HUES64 (cell line): ENCODE measurements around the gene STXBP2. TPM values are rescaled to one million over a fixed set of nuclear protein-coding genes. Genes with fewer than 3 reads are reported as not detected.

ENCODE experiments used
- H3K27ac ChIP-seq: 2 replicates; pipeline ENCODE4 v1.7.0; 2013; ENCODE audit warnings: low read depth, low read length, inconsistent platforms
- H3K27me3 ChIP-seq: 2 replicates; pipeline ENCODE4 v1.6.1; 2013; ENCODE audit warnings: mild to moderate bottlenecking, low read length; ENCODE audit not compliant: insufficient read depth
- H3K36me3 ChIP-seq: 2 replicates; pipeline ENCODE4 v1.6.1; 2013; ENCODE audit warnings: mild to moderate bottlenecking, low read length; ENCODE audit not compliant: insufficient read depth
- H3K4me1 ChIP-seq: 2 replicates; pipeline ENCODE4 v1.6.1; 2013; ENCODE audit warnings: mild to moderate bottlenecking, low read length, moderate library complexity; ENCODE audit not compliant: insufficient read depth
- H3K4me3 ChIP-seq: 2 replicates; pipeline ENCODE4 v1.5.1; 2013; ENCODE audit warnings: mild to moderate bottlenecking, low read length, moderate library complexity
- H3K9ac ChIP-seq: 2 replicates; pipeline ENCODE4 v1.6.1; 2013; ENCODE audit warnings: mild to moderate bottlenecking, low read depth, low read length
- H3K9me3 ChIP-seq: 2 replicates; pipeline ENCODE4 v1.6.1; 2013; ENCODE audit warnings: low read depth, low read length; ENCODE audit not compliant: insufficient read depth
- WGBS: fragments of 150-250, 120-280 bp; methylation state at CpG from one replicate; pipeline ENCODE4 v1.1.7; 2013; ENCODE audit warnings: missing lambda C conversion rate; 5-methylcytosine and 5-hydroxymethylcytosine counted together
- polyA plus RNA-seq, 2 experiments: library from polyadenylated mRNA; stranded (reverse); fragments of 50-300 nt; gene quantifications; one replicate each; pipeline ENCODE4 v1.2.3, GENCODE V29; 2013

Gene STXBP2
- 33.4 TPM for polyA plus RNA-seq (2013, experiment 1 of 2)
- 34.7 TPM for polyA plus RNA-seq (2013, experiment 2 of 2)

DNA sequence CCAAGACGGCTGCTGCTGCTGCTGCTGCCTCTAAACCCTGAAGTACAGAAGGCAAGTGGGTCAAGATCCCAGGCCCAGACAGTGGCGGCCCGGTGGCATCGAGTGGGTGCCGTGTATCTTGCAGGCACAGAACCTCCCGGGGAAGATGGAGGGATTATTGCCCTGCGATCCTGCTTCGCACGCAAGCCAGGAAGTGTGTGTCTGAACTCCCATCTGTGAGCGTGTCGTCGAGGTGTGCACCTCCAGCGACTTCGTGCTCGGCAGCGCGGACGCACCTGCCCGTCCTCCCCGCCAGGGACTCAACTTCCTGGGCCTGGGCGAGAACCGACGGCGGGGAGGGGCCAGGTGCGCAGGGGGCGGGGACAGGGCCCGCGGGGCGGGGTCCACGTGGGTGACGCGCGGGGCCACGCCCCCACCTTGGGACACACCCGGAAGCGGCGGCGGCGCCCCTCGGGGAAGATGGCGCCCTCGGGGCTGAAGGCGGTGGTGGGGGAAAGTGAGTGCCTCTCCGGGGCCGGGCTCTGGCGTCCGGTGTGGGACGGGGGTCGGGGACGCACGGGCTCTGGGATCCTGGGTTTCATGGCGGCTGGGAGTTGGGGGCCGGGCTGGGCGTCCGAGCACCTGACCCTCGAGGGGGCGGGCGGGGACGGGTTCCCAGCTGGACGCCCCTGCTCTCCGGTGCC lies at the start of gene STXBP2:
STXBP2 (plus strand) TSS at position 420 of the 683 bp plus-strand sequence; CDS start at position 460, 40 bp downstream.
- Histone ChIP-seq H3K9ac (peak within 1 kb of the TSS; percentile 71), H3K27ac (peak within 1 kb of the TSS; percentile 25; the same call in 1 of the 2 replicates), H3K4me3 (peak within 1 kb of the TSS; percentile 82), H3K36me3 (peaks cover 2% of the 10 kb centered on the region; the same call in 1 of the 2 replicates), H3K4me1 (no peaks in the 10 kb centered on the region), H3K27me3 (peaks cover 22% of the 10 kb centered on the region), H3K9me3 (no peaks in the 10 kb centered on the region)
- 10% methylated on average over 61 of the region's 61 CpGs for whole genome bisulfite sequencing

DNA sequence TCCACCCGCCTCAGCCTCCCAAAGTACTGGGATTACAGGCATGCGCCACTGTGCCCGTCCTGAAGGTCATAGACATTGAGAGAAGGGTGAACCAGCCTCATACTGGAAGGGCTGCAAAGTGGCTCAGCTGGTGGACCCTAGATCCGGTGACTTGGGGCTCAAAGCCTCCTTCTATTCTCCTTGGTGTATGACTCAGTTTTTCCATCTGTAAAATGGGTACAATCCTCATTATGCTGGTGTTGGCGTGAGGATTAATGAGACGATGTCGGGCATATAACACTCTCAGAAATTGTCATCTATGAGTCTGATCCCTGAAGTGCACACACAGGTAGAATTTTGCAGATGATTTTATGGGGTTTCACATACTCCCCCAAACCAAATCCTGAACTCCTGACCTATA lies 47.1 kb upstream of the STXBP2 start:
- Histone ChIP-seq H3K4me1 (no peaks in the 10 kb centered on the region), H3K9me3 (no peaks in the 10 kb centered on the region), H3K9ac (no peak overlapping the region), H3K27me3 (peaks cover 4% of the 10 kb centered on the region), H3K4me3 (no peak overlapping the region), H3K27ac (no peak overlapping the region), H3K36me3 (no peaks in the 10 kb centered on the region)
- 94% methylated on average over 7 of the region's 7 CpGs for WGBS

DNA sequence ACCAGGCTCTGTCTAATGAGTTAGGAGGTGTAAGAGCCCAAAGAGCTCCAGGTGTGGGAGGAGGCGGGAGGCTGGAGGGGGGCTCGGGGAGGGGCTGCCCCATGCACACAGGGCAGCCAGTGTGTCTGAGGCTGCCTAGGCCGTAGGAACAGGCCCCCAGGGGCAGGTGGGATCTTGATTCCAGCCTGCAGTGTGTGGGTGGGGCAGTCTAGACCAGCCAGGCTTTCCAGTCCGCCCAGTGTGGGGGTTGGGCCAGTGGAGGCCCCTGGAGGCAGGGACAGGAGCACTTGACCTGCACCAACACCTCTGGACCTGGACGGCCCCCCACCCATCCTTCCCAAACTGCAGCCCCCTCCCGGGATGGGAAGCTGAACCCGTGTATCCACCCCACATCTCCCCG lies 46.7 kb upstream of the STXBP2 start:
- H3K27me3 ChIP-seq: peaks cover 6% of the 10 kb centered on the region
- 81% methylated on average over 8 of the region's 8 CpGs for WGBS
- no peaks in the 10 kb centered on the region for H3K4me1 ChIP-seq
- H3K4me3 ChIP-seq: no peak overlapping the region
- H3K9ac ChIP-seq: no peak overlapping the region
- no peak overlapping the region for H3K27ac ChIP-seq
- no peaks in the 10 kb centered on the region for H3K36me3 ChIP-seq
- H3K9me3 ChIP-seq: no peaks in the 10 kb centered on the region

- H3K9me3 ChIP-seq: no peaks in the 10 kb centered on the region
- peak within 1 kb of the TSS; percentile 62 for H3K4me3 ChIP-seq
- H3K36me3 ChIP-seq: no peaks in the 10 kb centered on the region
- no peak within 1 kb of the TSS for H3K27ac ChIP-seq
- peaks cover 17% of the 10 kb centered on the region for H3K27me3 ChIP-seq
- WGBS: under 1% methylated on average over 78 of the region's 78 CpGs
- no peaks in the 10 kb centered on the region for H3K4me1 ChIP-seq
- peak within 1 kb of the TSS; percentile 47; the same call in 1 of the 2 replicates for H3K9ac ChIP-seq
Observed at GRCh38 chr19:7595466-7596133, 41.3 kb upstream of the STXBP2 start, which contains the start of gene CAMSAP3. TSS of gene CAMSAP3 (plus strand) at chr19:7595863. CDS start at chr19:7596003, 140 bp downstream.

DNA sequence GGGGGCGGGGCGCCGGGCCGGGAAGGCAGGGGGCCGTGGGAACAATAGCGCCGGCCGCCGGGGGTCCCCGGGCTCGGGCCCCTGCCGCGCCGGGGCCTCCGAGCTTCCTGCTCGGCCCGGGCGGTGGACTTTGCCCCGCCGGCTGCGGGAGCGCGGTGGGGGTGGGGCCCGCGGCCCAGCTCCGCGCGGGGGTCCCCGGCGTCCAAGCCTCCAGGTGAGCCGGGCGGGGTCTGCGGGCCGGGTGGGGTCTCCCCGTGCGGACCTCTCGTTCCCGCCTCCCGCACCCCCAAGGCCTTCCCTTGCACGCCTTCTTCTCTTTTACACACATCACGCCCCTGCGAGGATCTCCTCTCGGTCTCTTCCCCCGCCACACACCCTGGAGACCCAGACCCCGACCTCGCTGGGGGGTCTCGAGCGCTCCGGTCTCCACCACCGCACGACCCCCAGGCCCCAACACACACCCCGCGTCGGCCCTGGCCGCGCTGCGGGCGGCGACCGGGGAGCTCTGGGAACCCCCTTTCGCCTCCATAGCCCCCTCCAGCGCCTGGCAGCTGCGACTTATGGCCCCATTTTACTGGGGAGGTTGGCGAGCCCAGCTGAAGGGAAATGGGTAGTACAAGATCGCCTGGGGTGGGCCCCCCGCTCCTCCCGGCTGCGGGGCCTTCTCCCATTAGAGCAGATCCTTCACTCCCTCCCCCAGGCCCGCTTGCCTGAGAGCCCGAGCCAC lies 40.5 kb upstream of the STXBP2 start:
- H3K4me1 ChIP-seq: no peaks in the 10 kb centered on the region
- peak overlapping the region; percentile 12; the same call in 1 of the 2 replicates for H3K9ac ChIP-seq
- H3K4me3 ChIP-seq: peak overlapping the region; percentile 62
- no peak overlapping the region for H3K27ac ChIP-seq
- no peaks in the 10 kb centered on the region for H3K9me3 ChIP-seq
- no peaks in the 10 kb centered on the region for H3K36me3 ChIP-seq
- 4% methylated on average over 70 of the region's 70 CpGs for WGBS
- H3K27me3 ChIP-seq: peaks cover 17% of the 10 kb centered on the region

DNA sequence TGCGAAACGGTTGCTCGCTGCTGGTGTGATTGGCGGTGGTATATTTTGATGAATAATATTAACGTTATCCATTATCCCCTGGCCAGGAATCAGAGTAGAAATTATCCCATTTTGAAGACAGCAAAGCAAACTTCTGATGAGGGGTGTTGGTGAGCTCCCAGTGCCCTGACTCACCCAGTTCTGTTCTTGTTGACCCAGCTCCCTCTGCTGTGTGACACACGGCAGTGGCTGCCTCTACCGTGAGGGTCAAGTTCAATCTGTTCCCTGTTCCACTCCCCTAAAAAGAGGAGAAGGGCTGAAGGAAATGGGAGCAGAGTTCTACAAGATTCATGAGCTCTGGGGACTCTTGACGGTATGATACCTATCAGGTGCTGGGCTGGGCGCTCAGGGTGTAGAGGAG lies 39.2 kb upstream of the STXBP2 start:
- Histone ChIP-seq H3K9ac (no peak overlapping the region), H3K9me3 (no peaks in the 10 kb centered on the region), H3K36me3 (no peaks in the 10 kb centered on the region), H3K27me3 (peaks cover 17% of the 10 kb centered on the region), H3K27ac (no peak overlapping the region), H3K4me1 (no peaks in the 10 kb centered on the region), H3K4me3 (no peak overlapping the region)
- 82% methylated on average over 9 of the region's 9 CpGs for WGBS

DNA sequence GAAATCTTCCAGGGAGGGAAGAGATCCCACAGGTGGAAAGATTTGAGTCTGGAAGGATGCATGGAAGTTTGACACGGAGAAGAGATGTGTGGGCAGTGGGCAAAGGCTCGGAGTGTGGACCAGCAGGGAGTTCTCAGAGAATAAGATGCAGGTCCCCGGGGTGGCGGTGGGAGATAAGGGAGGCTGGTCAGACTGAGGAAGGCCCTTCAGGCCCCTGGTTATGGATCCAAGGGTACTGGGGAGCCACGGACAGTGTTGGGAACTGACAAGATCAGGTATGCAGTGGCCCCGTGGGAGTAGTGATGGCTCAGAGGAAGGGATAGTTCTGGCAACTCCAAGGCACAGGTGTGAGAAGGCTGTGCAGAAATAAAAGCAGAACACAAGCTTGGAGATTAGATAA lies 38.7 kb upstream of the STXBP2 start:
- Histone ChIP-seq H3K9me3 (no peaks in the 10 kb centered on the region), H3K36me3 (no peaks in the 10 kb centered on the region), H3K4me3 (no peak overlapping the region), H3K4me1 (no peaks in the 10 kb centered on the region), H3K27ac (no peak overlapping the region), H3K27me3 (peaks cover 17% of the 10 kb centered on the region), H3K9ac (no peak overlapping the region)
- 82% methylated on average over 6 of the region's 6 CpGs for WGBS

- Histone ChIP-seq H3K4me1 (no peaks in the 10 kb centered on the region), H3K4me3 (no peak overlapping the region), H3K27me3 (0 out of 2 replicates have a peak, but pooled peaks cover 9% of the 10 kb centered on the region), H3K9me3 (no peaks in the 10 kb centered on the region), H3K9ac (no peak overlapping the region), H3K36me3 (no peaks in the 10 kb centered on the region), H3K27ac (no peak overlapping the region)
Observed at GRCh38 chr19:7600721-7601120, 36.2 kb upstream of the STXBP2 start.

- Histone ChIP-seq H3K27ac (no peak overlapping the region), H3K4me1 (no peaks in the 10 kb centered on the region), H3K36me3 (no peaks in the 10 kb centered on the region), H3K4me3 (no peak overlapping the region), H3K27me3 (no peaks in the 10 kb centered on the region), H3K9ac (no peak overlapping the region), H3K9me3 (no peaks in the 10 kb centered on the region)
- 73% methylated on average over 15 of the region's 15 CpGs for WGBS
Observed at GRCh38 chr19:7602240-7602934, 34.5 kb upstream of the STXBP2 start.

GRCh38 chr19:7602935-7603497 lies 33.9 kb upstream of the STXBP2 start:
- Histone ChIP-seq H3K4me3 (no peak overlapping the region), H3K9me3 (no peaks in the 10 kb centered on the region), H3K9ac (no peak overlapping the region), H3K27me3 (no peaks in the 10 kb centered on the region), H3K36me3 (peaks cover under 1% of the 10 kb centered on the region; the same call in 1 of the 2 replicates), H3K4me1 (no peaks in the 10 kb centered on the region), H3K27ac (no peak overlapping the region)
- 94% methylated on average over 11 of the region's 11 CpGs for WGBS
